ENCODE results near the gene HELQ.
"Not testable (repeated sequence)": the region's sequence is repeated elsewhere in the genome, so short reads cannot be mapped to it uniquely, and the experiment has no call there.

Gene HELQ, protein sequence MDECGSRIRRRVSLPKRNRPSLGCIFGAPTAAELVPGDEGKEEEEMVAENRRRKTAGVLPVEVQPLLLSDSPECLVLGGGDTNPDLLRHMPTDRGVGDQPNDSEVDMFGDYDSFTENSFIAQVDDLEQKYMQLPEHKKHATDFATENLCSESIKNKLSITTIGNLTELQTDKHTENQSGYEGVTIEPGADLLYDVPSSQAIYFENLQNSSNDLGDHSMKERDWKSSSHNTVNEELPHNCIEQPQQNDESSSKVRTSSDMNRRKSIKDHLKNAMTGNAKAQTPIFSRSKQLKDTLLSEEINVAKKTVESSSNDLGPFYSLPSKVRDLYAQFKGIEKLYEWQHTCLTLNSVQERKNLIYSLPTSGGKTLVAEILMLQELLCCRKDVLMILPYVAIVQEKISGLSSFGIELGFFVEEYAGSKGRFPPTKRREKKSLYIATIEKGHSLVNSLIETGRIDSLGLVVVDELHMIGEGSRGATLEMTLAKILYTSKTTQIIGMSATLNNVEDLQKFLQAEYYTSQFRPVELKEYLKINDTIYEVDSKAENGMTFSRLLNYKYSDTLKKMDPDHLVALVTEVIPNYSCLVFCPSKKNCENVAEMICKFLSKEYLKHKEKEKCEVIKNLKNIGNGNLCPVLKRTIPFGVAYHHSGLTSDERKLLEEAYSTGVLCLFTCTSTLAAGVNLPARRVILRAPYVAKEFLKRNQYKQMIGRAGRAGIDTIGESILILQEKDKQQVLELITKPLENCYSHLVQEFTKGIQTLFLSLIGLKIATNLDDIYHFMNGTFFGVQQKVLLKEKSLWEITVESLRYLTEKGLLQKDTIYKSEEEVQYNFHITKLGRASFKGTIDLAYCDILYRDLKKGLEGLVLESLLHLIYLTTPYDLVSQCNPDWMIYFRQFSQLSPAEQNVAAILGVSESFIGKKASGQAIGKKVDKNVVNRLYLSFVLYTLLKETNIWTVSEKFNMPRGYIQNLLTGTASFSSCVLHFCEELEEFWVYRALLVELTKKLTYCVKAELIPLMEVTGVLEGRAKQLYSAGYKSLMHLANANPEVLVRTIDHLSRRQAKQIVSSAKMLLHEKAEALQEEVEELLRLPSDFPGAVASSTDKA

GRCh38 chr4:83455281-83456183 is at the start of gene HELQ, which contains the start of gene MRPS18C:
Gene HELQ, minus strand, starts transcription at chr4:83455823. Its CDS starts 130 bp downstream, at chr4:83455693.
Gene MRPS18C, plus strand, starts transcription at chr4:83456058. Its CDS starts 20 bp downstream, at chr4:83456078.
- FAIRE-seq (peak; percentile 99), DNase-seq (ENCODE audit: extremely low spot score, insufficient read length, low read depth) (peak; percentile 92)

DNA sequence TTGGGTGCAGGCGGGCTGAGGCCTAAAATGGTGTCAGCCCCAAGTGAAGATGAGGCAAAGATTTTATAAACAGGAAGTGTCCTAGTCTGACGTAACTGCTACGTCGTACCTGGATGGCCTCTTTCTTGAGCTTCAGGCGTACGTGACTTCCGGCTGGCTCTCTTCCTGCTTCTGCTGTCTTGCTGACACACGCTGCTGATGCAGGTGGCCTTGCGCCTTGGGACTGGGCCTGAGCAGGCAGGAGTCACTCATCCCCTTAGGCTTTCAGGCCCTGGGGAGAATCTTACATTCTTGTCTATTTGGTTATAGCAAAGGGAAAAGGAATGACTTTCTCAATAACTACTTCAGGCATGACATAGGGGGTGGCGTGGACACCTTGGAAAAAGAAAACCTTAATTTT is 49.4 kb upstream of the HELQ start:
- FAIRE-seq, result no peak
- DNase-seq (ENCODE audit: extremely low spot score, insufficient read length, low read depth), result no peak

- FAIRE-seq, result no peak
- DNase-seq (ENCODE audit: extremely low spot score, insufficient read length, low read depth), result no peak
Measured at GRCh38 chr4:83504503-83504902, 48.9 kb upstream of the HELQ start.

GRCh38 chr4:83503974-83504373 is 48.4 kb upstream of the HELQ start:
- no peak for FAIRE-seq
- DNase-seq (ENCODE audit: extremely low spot score, insufficient read length, low read depth), result no peak

- not testable (repeated sequence) for FAIRE-seq; DNase-seq (ENCODE audit: extremely low spot score, insufficient read length, low read depth)
Measured at GRCh38 chr4:83501671-83502070, 46.0 kb upstream of the HELQ start.

GRCh38 chr4:83498187-83498586 is 42.6 kb upstream of the HELQ start:
- FAIRE-seq, result no peak
- no peak for DNase-seq (ENCODE audit: extremely low spot score, insufficient read length, low read depth)

DNA sequence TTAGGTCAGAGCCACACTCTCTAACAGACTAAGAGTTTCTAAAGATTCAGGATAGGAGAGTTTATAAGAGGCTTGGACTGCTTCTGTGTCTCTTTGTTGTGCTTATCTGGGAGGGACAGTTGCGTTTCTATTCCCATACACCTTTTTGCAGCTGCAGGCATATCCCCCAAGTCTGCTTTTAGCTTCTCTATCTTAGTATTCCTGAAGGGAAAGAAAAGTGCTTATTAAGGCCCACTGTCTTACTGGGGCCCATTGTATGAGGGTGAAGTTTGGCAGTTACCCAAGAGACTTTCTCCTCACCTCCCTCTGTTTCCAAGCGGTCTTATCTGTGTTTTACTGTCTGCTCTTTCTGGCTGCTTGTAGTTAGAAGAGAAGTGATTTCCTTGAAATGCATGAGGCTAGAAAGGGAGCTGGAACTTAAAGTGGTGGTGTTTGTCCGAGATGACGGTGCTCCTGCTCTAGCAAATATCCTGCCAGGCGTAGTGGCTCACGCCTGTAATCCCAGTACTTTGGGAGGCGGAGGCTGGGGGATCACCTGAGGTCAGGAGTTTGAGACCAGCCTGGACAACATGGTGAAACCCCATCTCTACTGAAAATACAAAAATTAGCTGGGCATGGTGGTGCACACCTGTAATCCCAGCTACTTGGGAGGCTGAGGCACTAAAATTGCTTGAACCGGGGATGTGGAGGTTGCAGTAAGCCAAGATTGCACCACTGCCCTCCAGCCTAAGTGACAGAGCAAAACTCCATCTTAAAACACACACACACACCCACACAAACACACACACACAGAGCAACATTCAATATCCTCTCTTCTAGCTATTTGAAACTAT is 40.7 kb upstream of the HELQ start:
- FAIRE-seq; DNase-seq (ENCODE audit: extremely low spot score, insufficient read length, low read depth): not testable (repeated sequence)

DNA sequence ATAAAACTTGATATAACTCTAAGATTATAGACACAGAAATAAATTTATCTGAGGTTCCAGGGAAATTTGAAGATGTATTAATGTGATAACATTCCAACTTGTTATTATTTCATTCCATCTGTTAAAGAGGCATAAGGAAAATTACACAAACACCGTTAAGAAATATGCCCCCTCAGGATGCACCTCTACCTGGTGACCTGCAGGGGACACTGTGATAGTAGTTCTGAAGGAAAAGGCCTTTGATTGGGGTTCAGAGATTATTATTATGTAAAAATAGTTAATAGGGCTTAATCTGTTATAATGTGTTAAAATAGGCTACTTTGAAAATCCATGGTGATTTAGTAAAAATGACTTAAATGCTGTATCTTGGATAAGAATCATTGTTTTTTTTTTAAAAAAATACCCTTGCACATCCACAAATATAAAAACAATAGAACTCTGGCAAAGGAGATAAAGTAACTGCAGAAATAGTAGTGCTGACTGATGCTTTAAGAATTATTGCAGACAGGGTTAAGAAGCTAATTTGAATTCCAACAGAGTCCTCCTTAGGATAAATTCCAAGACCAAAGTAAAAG is 35.3 kb upstream of the HELQ start:
- FAIRE-seq, result peak; percentile 71
- DNase-seq (ENCODE audit: extremely low spot score, insufficient read length, low read depth), result peak; percentile 14

GRCh38 chr4:83489711-83490326 is 34.2 kb upstream of the HELQ start:
- FAIRE-seq (no peak), DNase-seq (ENCODE audit: extremely low spot score, insufficient read length, low read depth) (no peak)

DNA sequence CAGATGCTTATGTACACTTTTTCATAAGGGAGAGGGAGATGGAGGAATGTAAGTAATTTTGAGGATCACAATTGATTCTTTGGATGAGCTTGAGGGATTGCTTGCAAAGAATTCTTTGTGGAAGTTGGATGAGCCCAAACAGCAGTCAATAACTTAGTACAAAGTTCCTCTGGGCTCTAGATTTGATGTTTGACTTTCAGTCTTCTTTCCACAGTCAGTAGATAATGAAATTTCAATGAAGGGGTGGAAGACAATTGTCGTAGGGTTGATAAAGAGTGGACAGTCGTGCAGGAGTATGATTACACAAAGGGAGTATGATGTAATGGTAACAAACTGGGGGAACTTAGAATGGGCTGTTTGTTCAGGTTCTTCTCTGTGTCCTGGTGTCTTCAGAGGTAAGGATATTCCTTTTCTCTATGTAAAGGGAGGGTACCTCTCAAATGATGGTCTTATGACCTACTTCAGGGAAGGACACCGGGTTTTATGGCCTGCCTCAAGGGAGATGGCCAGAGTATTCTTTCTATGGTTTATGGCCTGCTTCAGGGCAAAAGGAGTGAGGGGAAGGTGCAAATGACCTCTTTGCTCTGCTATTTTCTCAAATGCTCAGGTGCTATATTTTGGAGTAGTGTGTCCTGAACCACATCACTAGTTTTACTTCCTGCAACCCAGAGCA is 31.0 kb upstream of the HELQ start:
- no peak for DNase-seq (ENCODE audit: extremely low spot score, insufficient read length, low read depth)
- FAIRE-seq, result no peak

DNA sequence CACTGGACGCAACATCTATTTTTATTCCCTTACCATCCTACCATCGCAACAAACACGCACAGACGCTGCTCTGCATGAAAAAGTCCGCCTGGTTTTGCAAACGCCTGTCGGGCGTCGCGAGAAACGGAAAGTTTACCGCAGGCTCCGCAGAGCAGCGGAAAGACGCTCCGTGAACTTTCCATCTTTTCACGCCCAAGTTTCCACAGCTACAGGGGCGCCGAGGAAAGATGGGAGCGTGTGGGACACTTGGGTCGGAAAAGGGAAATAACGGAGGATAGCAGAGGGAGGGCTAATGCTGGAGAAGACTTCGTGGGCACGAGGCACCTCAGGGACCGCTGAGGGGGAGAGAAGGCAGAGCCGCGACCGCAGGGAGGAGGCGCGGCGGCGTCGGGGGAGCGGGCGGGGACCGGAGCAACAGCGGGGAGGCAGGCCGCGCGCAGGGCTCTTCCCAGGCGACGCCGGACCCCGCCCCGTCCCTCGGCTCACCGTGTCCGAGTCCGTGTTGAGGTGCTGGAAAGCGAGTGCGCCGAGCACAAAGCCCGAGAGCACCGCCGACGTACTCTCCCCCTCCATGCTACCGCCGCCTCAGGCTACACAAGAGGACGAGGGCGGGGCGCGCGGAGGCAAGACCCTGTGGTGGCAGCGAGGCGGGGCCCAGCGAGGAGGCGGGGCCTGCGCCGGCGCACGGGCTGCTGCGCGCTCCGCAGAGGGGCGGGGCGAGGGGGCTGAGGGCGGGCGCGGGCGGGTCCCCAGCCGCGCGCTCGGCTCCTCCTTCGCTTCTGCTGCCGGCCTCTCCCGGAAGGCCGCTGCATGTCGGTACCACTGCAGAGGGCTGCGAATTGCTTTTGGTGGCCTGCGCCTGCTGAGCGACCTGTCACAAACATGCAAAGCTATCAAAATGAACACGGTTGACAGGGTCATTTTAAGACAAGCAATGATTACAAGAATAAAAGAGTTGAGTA is 29.2 kb upstream of the HELQ start, which contains the start of gene ABRAXAS1:
ABRAXAS1 (minus strand) TSS at position 601 of the 962 bp plus-strand sequence; CDS start at position 573, 28 bp downstream.
- peak; percentile 94 for DNase-seq (ENCODE audit: extremely low spot score, insufficient read length, low read depth)
- FAIRE-seq, result peak; percentile 88

DNA sequence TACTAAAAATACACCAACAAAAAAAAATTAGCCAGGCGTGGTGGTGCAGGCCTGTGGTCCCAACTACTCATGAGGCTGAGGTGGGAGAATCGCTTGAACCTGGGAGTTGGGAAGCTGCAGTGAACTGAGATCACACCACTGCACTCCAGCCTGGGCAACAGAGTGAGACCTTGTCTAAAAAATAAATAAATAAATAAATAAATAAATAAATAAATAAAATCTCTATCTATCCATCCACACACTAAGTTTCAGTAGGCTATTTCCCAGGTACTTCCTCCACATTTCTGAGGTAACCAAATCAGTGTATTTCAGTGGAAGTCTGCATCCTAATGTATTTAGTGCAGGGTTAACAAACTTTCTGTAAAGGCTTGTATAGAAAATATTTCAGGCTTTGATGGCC is 18.3 kb upstream of the HELQ start:
- DNase-seq (ENCODE audit: extremely low spot score, insufficient read length, low read depth) (no peak), FAIRE-seq (no peak)

DNA sequence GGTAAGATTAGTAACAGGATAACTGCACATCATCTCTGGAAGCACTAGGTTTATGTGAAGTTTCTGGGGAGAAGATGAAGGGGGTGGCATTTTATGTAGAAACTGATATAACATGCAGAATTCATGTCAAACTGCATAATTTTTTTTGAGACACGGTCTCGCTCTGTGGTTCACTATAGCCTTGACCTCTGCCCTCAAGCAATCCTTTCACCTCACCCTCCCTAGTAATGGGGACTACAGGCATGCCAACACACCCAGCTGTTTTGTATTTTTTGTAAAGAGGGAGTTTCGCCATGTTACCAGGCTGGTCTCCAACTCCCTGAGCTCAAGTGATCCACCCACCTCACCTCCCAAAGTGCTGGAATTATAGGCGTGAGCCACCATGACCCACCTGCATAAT is 17.8 kb upstream of the HELQ start:
- no peak for FAIRE-seq
- no peak for DNase-seq (ENCODE audit: extremely low spot score, insufficient read length, low read depth)

- FAIRE-seq (no peak), DNase-seq (ENCODE audit: extremely low spot score, insufficient read length, low read depth) (no peak)
Measured at GRCh38 chr4:83456184-83456501, 520 bp upstream of the HELQ start.

DNA sequence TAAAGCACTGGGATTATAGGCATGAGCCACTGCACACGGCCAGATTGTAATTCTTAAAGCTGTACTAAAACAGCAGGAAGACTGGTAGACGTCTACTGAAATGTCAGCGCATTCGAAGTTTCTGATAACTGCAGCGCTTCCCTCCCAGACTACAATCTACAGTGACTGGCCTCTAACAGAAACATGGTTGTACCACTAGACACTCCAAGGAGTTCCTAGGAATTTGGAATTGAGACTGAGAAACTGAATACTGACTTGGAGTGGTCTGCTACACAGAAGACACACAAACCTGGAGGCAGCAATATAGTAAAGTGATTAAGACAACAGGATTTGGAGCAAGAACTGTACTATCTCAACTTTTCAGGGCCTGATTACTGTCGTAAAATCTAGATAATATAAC is 937 bp downstream of the HELQ start:
- DNase-seq (ENCODE audit: extremely low spot score, insufficient read length, low read depth) (no peak), FAIRE-seq (peak; percentile 38)

DNA sequence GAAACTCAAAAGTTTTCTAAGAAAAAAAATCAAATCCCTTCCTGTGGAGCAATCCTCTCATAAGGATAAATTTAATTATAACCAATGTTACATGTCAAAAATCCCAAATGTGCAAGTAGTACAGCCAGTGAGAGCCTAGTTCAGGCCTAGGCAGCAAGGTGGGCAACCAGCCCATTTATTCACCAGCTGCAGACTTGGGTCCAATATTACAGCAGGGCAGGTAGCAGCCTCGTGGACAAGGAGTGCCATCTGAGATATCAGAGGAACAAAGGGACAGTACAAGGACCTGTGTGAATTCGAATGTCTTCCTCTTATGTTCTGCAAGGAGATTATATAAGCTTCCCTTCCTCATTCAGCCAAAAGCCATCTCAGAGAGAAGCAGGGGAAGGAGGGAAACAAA is 6.6 kb downstream of the HELQ start:
- FAIRE-seq (no peak), DNase-seq (ENCODE audit: extremely low spot score, insufficient read length, low read depth) (no peak)

Data from GM18507 (cell line).